Heart left ventricle (tissue), 16 donors: ENCODE data around the gene KCNN3. TPM values are rescaled to one million over a fixed set of nuclear protein-coding genes. Genes with fewer than 3 reads are reported as not detected.

Source experiments
- ATAC-seq, 4 donors: fragments of 200-7000 bp; cut with Tn5 transposase; one replicate each; pipeline ENCODE4 v1.9.1; 2020 to 2022; ENCODE audit warnings: moderate library complexity in 4 of 4, mild to moderate bottlenecking in 3 of 4, moderate number of reproducible peaks in 1 of 4
- DNase-seq, 5 donors: peaks; one replicate each; pipeline ENCODE4 v3.0.0-alpha.2; 2020
- H3K27ac ChIP-seq, 12 donors: fragments of 200-600 bp; sonication (generic) in 4 of 12; one replicate each; pipeline versions ENCODE4 v1.5.0 to v1.8.0; 2016 to 2022; ENCODE audit warnings: mild to moderate bottlenecking in 2 of 12
- H3K27me3 ChIP-seq, 9 donors: fragments of 200-600 bp; sonication (generic) in 2 of 9; one replicate each; pipeline versions ENCODE4 v1.5.1 to v1.8.0; 2016 to 2022; ENCODE audit warnings: mild to moderate bottlenecking in 3 of 9
- H3K36me3 ChIP-seq, 9 donors: fragments of 200-600 bp; sonication (generic) in 2 of 9; one replicate each; pipeline versions ENCODE4 v1.5.0 to v1.8.0; 2018 to 2022; ENCODE audit warnings: mild to moderate bottlenecking in 2 of 9
- H3K4me1 ChIP-seq, 12 donors: fragments of 200-600 bp; sonication (generic) in 4 of 12; one replicate each; pipeline versions ENCODE4 v1.5.0 to v1.8.0; 2016 to 2022; ENCODE audit warnings: mild to moderate bottlenecking in 3 of 12
- H3K4me3 ChIP-seq, 12 donors: fragments of 200-600 bp; sonication (generic) in 4 of 12; one replicate each; pipeline versions ENCODE4 v1.5.0 to v1.8.0; 2017 to 2022; ENCODE audit warnings: mild to moderate bottlenecking in 9 of 12, moderate library complexity in 4 of 12
- H3K9me3 ChIP-seq, 12 donors: fragments of 200-600 bp; sonication (generic) in 4 of 12; one replicate each; pipeline versions ENCODE4 v1.5.0 to v1.8.0; 2016 to 2022; ENCODE audit warnings: mild to moderate bottlenecking in 1 of 12
- CTCF ChIP-seq, 12 donors: fragments of 200-600 bp; sonication (generic) in 4 of 12; IDR thresholded peaks; one replicate each; pipeline versions ENCODE4 v1.5.0 to v1.8.0; 2018 to 2022; ENCODE audit warnings: antibody characterized with exemption in 12 of 12, mild to moderate bottlenecking in 5 of 12
- POLR2A ChIP-seq, 2 donors: fragments of 450-650 bp; IDR thresholded peaks; one replicate each; pipeline ENCODE4 v1.6.1; 2017; ENCODE audit warnings: antibody characterized with exemption in 2 of 2, mild to moderate bottlenecking in 2 of 2, moderate library complexity in 2 of 2
- WGBS, 4 donors: extraction: QIAGEN DNeasy Blood & Tissue Kit in 2 of 4; methylation state at CpG; one replicate each; pipeline versions ENCODE4 v1.1.5 to v1.1.7; 2013 to 2018; 5-methylcytosine and 5-hydroxymethylcytosine counted together
- intact Hi-C, 10 donors: fragments of 100-400 bp; cut with DNase I; formaldehyde crosslinking; loops; one replicate each; pipeline versions ENCODE4 v1.11.1 to v1.14.2; 2022
- polyA plus RNA-seq, 2 donors: library from polyadenylated mRNA; stranded (reverse); fragments of 200-250 nt; gene quantifications; one replicate each; pipeline ENCODE4 v1.2.3, GENCODE V29; 2013
- total RNA-seq, 9 donors: library from RNA; depleted of rRNA in 2 of 9; stranded (reverse); fragments of >200 nt in 2 of 9; fragmentation: NEBNext Ultra II Directional in 3 of 9; extraction: Animal tissue kit (Norgen Biotek cat#: 25700) in 3 of 9; gene quantifications; one replicate each; pipeline versions ENCODE4 v1.1.0 to v1.2.4, GENCODE V29; 2016 to 2023
- donor health status: ischemic (EF 13 %, LVEDD 7.1; RV severe dilation, severe dysfunction).
- donor health status: healthy with polysubstance abuse.
- donor health status: DM: no; HTN: yes; CAD: no.
- donor health status: DM: no; HTN: no; CAD: no.
- donor health status: ischemic (EF 25% LVEDD 6.9; RV normal size, moderate dysfunction).
- donor health status: ischemic (EF 25% LVEDD 5.7; RV mildly dilated, moderate dysfunction).
- donor health status: healthy.
- donor health status: DM: yes; HTN: yes; CAD: no.
- donor health status: ischemic (EF 35%, LVEDD 5.7; RV mildly dilated, moderate dysfunction).
- donor health status: nonischemic (EF 11% LVEDD 7.7; RV severe dilation, severe dysfunction).
- donor health status: DM: yes; HTN: yes; CAD: no.
- donor health status: PGD.
- donor health status: ischemic (EF 29% LVEDD 5.4; RV normal size, mild dysfunction).
- donor health status: nonischemic (EF 23%, LVEDD 6.1; RV moderate dilation, normal function).

KCNN3 gene
- total and polyA plus RNA-seq, 11 donors, result 0.42 to 4.6 (median 2.2) TPM

DNA sequence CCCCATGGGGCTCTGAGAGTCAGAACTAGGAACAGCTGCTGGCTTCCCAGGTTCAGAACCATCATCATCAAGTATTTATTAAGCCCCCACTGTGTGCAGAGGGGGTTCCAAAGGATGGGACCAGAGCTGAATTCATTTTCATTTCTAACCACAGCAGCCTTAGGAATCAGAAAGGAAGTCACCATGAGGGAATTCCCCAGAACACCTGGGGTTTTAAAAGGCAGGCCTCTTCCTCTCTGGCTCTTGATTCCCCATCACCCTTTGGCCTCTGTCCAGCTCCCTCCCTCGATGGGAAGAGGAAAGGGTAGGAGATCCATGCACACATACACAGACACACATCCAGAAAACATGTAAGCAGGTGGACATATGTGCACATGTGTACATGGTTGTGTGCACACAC lies 1.3 kb upstream of the KCNN3 start:
- WGBS, 4 donors, result 0 to 11% (median 9%) methylated on average over 1 of the region's 1 CpG
- no peak overlapping the region for H3K27ac ChIP-seq
- TF ChIP-seq CTCF (IDR thresholded peaks at IDR 0.05) (no peak), POLR2A (IDR thresholded peaks at IDR 0.05) (no peak)
- H3K27me3 ChIP-seq, result peaks cover 0 to 11% (median 0%) of the 10 kb centered on the region in 9 donors
- no peak for DNase-seq
- no peak overlapping the region for H3K4me3 ChIP-seq
- peaks cover 0 to 43% (median 30%) of the 10 kb centered on the region in 12 donors for H3K4me1 ChIP-seq
- intact Hi-C loops, result loop anchor here in 5 of 10 donors (5.0 to 10.0 kb wide), 4 partner anchors 97 to 397 kb away; no protein-coding TSS in a partner anchor
- no peak for ATAC-seq
- H3K9me3 ChIP-seq, result no peaks in the 10 kb centered on the region
- H3K36me3 ChIP-seq, result no peaks in the 10 kb centered on the region

DNA sequence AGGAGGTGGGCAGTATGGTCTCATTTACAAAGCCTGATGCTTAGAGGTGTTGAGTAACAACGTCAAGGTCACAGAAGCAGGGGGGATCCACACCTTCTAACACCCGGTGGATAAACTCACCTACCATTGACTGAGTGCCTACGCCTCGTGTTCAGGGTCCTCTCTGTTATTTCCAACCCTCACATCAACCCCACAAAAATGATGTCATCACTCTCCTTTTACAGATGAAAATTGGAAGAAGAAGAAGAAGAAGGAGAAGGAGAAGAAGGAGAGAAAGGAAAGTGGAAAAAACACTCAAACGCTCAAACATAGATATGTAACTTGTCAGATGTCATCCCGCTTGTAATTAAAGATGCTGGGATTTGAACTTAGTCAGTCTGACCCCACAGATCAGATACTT lies 653 bp upstream of the KCNN3 start:
- no peaks in the 10 kb centered on the region for H3K36me3 ChIP-seq
- TF ChIP-seq CTCF (IDR thresholded peaks at IDR 0.05) (no peak), POLR2A (IDR thresholded peaks at IDR 0.05) (no peak)
- peak overlapping the region in 6 of 12 donors; percentile 35 to 70 (median 63) for H3K4me3 ChIP-seq
- peaks cover 0 to 11% (median 0%) of the 10 kb centered on the region in 9 donors for H3K27me3 ChIP-seq
- intact Hi-C loops, result loop anchor here in 6 of 10 donors (1.0 to 10.0 kb wide), 6 partner anchors 62 to 396 kb away; partner anchors contain the start of gene UBE2Q1 (in 1 of the 6)
- H3K9me3 ChIP-seq, result no peaks in the 10 kb centered on the region
- peak overlapping the region in 2 of 12 donors; percentile 39 to 44 for H3K27ac ChIP-seq
- DNase-seq, result no peak
- ATAC-seq, result no peak
- H3K4me1 ChIP-seq, result peaks cover 0 to 47% (median 32%) of the 10 kb centered on the region in 12 donors
- WGBS, 4 donors, result 63 to 73% (median 70%) methylated on average over 6 of the region's 6 CpGs

DNA sequence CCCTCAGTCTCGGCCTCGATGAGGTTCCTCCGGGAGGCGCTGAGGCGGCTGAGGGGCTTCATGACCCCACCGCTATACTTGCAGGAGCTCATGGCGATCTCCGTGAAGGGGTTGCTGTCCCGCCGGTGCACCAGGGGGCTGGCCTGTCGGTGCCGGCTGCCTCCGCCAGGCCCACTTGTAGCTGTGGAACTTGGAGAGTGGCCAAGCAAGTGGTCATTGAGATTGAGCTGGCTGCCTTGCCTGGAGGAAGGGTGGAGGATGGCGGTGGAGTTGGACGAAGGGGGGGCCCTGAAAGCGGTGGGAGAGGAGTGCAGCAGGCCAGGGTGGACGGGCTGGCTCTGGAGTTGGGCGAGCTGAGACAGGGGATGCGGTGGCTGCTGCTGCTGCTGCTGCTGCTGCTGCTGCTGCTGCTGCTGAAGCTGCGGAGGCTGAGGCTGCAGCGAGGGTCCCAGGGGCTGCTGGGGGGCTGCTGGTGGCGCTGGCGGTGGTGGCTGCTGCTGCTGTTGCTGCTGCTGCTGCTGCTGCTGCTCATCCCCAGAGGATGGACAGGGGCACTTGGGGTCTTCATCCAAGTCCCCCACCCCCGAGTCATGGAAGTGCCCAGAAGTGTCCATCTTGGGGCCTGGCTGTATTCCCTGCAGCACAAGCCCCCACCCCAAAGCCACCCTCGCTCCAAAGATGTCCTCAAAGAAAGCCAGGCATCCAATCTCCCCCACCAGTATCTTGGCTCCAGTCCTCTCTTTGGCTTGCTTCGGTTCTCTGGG lies 548 bp downstream of the KCNN3 start:
- peaks cover 0 to 11% (median 0%) of the 10 kb centered on the region in 9 donors for H3K27me3 ChIP-seq
- peak overlapping the region in 8 of 12 donors; percentile 3 to 65 (median 40) for H3K27ac ChIP-seq
- WGBS, 4 donors, result 5 to 14% (median 11%) methylated on average over 12 to 26 of the region's 26 CpGs
- no peak for TF ChIP-seq CTCF (IDR thresholded peaks at IDR 0.05)
- TF ChIP-seq POLR2A (IDR thresholded peaks at IDR 0.05), result no peak
- no peaks in the 10 kb centered on the region for H3K36me3 ChIP-seq
- peak overlapping the region; percentile 27 to 73 (median 57) for H3K4me3 ChIP-seq
- H3K9me3 ChIP-seq, result no peaks in the 10 kb centered on the region
- intact Hi-C loops, result loop anchor here in 8 of 10 donors (1.0 to 10.0 kb wide), 9 partner anchors 57 to 395 kb away; partner anchors contain the start of gene UBE2Q1 (in 1 of the 8)
- ATAC-seq (peak; percentile 10 to 77 (median 64)), DNase-seq (peak in 4 of 5 donors; percentile 78 to 85 (median 82))
- H3K4me1 ChIP-seq, result peaks cover 0 to 47% (median 32%) of the 10 kb centered on the region in 12 donors
